ENCODE results near the gene SHOX.
"Not testable (repeated sequence)": the region's sequence is repeated elsewhere in the genome, so short reads cannot be mapped to it uniquely, and the experiment has no call there.

The SHOX gene

DNA sequence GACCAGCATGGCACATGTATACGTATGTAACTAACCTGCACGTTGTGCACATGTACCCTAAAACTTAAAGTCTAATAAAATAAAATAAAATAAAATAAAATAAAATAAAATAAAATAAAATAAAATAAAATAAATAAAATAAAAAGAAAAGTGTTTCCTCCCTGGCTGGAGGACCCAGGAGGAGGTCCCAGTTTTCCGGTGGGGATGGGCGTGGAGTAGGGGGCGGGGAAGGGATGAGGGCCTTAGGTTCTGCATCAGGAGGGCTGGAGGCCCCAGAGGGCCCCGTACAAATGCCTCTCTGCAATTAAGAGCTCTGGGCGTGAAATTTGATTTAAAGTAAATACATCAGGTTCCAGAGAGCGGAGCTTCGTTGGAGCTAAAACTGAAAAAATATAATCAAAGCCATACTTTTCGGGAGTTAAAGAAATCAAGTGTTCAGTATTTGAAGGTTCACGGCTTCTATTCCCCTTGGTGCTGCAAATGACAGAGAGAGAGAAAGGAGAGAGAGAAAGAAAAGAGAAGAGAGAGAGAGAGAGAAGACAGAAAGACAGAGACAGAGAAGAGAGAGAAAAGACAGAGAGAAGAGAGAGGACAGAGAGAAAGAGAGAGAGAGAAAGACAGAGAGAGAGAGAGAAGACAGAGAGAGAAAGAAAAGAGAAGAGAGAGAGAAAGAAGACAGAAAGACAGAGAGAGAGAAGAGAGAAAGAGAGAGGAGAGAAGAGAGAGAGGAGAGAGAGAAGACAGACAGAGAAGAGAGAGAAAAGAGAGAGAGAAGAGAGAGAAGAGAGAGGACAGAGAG, 8.7 kb upstream of the SHOX start:
- DNase-seq (ENCODE audit: low read depth) = no peak

DNA sequence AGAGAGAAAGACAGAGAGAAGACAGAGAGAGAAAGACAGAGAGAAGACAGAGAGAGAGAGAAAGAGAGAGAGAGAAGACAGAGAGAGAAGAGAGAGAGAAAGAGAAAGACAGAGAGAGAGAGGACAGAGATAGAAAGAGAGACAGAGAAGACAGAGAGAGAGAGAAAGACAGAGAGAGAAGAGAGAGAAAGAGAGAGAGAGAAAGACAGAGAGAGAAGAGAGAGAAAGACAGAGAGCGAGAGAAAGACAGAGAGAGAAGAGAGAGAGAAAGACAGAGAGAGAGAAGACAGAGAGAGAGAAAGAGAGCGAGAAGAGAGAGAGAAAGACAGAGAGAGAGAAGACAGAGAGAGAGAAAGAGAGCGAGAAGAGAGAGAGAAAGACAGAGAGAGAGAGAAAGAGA, 7.8 kb upstream of the SHOX start:
- DNase-seq (ENCODE audit: low read depth) = not testable (repeated sequence)

DNA sequence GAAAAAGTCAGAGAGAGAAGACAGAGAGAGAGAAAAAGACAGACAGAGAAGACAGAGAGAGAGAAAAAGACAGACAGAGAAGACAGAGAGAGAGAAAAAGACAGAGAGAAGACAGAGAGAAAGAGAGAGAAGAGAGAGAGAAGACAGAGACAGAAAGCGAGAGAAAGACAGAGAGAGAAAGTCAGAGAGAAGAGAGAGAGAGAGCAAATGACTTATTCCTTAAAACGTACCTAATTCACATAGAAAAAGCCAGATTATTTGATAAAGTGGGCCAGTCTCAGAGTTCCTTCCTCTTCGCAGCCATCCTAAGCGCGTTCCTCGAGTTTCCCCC, 7.4 kb upstream of the SHOX start:
- DNase-seq (ENCODE audit: low read depth) = no peak

DNA sequence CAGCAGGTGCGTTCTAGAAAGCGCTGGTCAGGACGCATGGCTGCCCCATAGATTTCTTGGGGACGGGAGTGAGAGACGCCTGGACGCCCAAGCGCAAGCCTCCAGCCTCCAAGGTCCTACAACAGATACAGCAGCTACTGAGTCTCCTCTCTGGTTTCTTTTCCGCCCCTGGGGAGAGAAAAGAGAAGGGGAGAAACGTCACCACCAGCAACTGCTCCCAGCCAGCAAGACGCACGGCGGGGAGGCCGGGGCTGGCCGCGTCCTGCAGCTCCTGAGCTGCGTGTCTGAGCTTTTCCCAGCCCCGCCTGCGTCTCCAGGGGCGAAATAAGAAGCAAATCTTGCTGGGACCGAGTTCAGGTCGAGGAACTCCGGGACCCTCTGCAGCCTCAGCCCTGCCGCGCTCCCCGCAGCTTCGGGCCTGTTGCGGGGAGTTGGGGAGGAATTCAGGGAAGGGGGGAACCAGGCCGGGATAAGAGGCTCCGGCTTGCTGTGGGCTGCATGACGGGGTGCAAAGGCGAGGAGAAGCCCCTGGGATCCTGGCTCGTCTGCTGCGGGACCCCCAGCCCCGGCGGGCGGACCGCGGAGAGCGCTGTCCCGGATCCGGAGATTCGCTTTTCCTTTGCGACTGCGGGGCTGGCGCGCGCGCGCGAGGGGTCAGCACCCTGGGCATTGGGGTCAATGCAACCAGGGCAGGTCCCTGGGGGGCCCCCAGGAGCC, 6.8 kb upstream of the SHOX start:
- no peak for DNase-seq (ENCODE audit: low read depth)

DNA sequence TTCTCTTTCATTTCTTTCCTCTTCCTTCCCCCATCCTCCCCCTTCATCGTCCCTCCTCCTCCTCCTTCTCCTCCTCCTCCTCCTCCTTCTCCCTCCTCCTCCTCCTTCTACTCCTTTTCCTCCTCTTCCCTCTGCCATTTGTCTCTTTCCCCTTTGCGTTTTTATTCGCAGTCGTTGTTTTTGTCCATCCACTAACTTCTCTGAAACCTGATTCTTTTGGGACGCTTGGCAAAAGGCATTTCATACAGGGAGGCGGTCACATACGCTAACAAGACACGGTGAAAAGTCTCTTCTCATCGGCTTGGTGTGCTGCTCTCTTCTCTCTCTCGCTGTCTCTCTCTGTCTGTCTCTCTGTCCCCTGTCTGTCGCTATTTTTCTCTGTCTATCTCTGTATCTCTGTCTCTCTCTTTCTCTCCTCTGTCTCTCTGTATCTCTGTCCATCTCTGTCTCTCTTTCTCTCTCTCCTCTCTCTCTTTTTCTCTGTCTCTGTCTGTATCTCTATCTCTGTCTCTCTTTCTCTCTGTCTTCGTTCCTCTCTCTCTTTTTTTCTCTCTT, 5.4 kb upstream of the SHOX start:
- DNase-seq (ENCODE audit: low read depth) = no peak

DNA sequence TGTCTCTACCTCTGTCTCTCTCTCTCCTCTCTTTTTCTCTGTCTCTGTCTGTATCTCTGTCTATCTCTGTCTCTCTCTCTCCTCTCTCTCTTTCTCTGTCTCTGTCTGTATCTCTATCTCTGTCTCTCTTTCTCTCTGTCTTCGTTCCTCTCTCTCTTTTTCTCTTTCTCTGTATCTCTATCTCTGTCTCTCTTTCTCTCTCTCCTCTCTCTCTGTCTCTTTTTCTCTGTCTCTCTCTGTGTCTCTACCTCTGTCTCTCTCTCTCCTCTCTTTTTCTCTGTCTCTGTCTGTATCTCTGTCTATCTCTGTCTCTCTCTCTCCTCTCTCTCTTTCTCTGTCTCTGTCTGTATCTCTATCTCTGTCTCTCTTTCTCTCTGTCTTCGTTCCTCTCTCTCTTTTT, 4.5 kb upstream of the SHOX start:
- not testable (repeated sequence) for DNase-seq (ENCODE audit: low read depth)

DNA sequence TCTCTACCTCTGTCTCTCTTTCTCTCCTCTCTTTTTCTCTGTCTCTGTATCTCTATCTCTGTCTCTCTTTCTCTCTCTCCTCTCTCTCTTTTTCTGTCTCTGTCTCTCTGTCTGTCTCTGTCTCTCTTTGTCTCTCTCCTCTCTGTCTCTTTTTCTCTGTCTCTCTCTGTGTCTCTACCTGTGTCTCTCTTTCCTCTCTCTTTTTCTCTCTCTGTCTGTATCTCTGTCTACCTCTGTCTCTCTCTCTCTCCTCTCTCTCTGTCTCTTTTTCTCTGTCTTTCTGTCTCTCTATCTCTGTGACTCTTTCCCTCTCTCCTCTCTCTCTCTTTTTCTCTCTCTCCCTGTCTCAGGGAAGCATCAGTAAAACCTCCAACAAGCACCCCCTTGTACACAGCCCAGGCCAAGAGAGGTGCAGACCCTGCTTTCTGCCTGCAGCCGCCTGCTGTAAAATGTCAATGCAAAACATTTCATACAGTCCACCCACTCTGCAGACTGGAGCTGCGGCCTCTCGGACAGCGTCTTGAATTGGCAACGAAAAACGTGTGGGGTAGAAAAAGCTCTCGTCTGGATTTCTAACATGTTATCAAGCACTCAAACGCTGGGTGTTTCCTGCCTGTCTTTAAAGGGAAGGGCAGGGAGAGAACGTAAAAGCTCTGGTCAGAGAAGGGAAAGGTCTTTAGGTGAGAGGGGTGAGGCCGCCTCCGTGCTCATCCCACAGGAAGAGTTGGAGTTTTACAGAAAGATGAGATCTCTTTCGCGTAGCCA, 3.7 kb upstream of the SHOX start:
- no peak for DNase-seq (ENCODE audit: low read depth)

DNA sequence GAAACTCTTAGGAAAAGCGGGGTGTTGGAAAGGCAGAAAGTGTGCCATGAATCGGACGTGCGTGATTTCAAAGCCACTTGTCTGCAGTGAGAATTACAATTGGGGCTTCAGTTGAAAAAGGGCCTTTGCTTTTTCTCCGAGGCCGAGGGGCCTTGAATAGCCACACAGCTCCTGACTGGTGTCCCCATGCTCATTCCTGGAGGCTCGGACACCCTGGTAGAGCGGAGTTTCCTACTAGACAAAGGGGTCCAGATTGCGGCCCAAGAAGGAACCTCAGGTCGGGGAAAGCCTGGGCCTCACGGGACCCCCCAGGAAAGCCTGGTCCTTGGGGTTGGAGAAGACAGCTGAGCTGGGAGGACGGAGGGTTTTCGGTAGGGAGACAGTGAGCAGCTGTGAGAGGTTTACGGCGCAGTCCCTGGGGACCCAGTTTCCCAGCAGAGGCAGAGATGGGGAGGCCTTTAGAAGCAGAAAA, 3.0 kb upstream of the SHOX start:
- no peak for DNase-seq (ENCODE audit: low read depth)

DNA sequence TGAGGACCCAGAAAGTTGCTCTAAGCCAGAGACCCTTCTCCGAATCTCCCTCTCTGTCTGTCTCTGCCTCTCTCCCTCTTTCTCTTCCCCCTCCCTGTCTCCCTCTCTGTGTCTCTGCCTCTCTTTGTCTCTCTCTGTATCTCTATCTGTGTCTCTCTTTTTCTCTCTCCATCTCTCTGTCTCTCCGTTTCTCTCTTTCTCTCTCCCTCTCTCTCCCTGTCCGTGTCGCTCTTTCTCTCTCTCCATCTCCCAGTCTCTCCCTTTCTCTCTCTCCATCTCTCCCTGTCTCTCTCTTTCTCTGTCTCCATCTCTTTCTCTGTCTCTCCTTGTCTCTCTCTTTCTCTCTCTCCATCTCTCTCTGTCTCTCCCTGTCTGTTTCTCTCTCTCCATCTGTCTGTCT, 2.6 kb upstream of the SHOX start:
- no peak for DNase-seq (ENCODE audit: low read depth)

DNA sequence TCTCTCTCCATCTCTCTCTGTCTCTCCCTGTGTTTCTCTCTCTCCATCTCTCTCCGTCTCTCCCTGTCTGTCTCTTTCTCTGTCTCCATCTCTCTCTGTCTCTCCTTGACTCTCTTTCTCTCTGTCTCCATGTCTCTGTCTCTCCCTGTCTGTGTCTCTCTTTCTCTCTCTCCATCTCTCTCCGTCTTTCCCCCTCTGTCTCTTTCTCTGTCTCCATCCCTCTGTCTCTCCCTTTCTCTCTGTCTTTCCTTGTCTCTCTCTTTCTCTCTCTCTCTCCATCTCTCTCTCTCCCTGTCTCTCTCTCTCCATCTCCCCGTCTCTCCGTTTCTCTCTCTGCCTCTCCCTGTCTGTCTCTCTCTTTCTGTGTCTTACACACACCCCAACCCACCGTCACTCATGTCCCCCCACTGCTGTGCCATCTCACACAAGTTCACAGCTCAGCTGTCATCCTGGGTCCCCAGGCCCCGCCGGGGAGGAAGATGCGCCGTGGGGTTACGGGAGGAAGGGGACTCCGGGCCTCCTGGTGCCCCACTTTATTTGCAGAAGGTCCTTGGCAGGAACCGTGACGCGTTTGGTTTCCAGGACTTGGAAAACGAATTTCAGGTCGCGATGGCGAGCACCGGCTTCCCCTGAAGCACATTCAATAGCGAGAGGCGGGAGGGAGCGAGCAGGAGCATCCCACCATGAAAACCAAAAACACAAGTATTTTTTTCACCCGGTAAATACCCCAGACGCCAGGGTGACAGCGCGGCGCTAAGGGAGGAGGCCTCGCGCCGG, 1.2 kb upstream of the SHOX start:
- no peak for DNase-seq (ENCODE audit: low read depth)

DNA sequence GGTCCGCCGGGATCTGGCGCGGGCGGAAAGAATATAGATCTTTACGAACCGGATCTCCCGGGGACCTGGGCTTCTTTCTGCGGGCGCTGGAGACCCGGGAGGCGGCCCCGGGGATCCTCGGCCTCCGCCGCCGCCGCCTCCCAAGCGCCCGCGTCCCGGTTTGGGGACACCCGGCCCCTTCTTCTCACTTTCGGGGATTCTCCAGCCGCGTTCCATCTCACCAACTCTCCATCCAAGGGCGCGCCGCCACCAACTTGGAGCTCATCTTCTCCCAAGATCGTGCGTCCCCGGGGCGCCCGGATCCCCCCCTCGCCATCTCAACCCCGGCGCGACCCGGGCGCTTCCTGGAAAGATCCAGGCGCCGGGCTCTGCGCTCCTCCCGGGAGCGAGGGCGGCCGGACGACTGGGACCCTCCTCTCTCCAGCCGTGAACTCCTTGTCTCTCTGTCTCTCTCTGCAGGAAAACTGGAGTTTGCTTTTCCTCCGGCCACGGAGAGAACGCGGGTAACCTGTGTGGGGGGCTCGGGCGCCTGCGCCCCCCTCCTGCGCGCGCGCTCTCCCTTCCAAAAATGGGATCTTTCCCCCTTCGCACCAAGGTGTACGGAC, 482 bp upstream of the SHOX start:
- no peak for DNase-seq (ENCODE audit: low read depth)

DNA sequence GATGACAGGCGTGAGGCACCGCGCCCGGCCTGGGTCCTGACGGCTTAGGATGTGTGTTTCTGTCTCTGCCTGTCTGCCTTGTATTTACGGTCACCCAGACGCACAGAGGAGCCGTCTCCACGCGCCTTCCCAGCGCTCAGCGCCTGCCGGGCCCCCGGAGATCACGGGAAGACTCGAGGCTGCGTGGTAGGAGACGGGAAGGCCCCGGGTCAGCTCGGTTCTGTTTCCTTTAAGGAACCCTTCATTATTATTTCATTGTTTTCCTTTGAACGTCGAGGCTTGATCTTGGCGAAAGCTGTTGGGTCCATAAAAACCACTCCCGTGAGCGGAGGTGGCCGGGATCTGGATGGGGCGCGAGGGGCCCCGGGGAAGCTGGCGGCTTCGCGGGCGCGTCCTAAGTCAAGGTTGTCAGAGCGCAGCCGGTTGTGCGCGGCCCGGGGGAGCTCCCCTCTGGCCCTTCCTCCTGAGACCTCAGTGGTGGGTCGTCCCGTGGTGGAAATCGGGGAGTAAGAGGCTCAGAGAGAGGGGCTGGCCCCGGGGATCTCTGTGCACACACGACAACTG, 1.3 kb downstream of the SHOX start:
- DNase-seq (ENCODE audit: low read depth) = no peak

DNA sequence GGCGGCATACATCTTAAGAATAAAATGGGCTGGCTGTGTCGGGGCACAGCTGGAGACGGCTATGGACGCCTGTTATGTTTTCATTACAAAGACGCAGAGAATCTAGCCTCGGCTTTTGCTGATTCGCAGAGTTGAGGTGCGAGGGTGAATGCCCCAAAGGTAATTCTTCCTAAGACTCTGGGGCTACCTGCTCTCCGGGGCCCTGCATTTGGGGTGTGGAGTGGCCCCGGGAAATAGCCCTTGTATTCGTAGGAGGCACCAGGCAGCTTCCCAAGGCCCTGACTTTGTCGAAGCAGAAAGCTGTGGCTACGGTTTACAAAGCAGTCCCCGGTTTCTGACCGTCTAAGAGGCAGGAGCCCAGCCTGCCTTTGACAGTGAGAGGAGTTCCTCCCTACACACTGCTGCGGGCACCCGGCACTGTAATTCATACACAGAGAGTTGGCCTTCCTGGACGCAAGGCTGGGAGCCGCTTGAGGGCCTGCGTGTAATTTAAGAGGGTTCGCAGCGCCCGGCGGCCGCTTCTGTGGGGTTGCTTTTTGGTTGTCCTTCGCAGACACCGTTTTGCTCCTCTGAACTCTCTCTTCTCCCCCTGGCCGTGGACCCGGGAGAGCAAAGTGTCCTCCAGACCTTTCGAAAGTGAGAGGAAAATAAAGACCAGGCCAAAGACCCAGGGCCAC, 1.9 kb downstream of the SHOX start:
- no peak for DNase-seq (ENCODE audit: low read depth)

DNA sequence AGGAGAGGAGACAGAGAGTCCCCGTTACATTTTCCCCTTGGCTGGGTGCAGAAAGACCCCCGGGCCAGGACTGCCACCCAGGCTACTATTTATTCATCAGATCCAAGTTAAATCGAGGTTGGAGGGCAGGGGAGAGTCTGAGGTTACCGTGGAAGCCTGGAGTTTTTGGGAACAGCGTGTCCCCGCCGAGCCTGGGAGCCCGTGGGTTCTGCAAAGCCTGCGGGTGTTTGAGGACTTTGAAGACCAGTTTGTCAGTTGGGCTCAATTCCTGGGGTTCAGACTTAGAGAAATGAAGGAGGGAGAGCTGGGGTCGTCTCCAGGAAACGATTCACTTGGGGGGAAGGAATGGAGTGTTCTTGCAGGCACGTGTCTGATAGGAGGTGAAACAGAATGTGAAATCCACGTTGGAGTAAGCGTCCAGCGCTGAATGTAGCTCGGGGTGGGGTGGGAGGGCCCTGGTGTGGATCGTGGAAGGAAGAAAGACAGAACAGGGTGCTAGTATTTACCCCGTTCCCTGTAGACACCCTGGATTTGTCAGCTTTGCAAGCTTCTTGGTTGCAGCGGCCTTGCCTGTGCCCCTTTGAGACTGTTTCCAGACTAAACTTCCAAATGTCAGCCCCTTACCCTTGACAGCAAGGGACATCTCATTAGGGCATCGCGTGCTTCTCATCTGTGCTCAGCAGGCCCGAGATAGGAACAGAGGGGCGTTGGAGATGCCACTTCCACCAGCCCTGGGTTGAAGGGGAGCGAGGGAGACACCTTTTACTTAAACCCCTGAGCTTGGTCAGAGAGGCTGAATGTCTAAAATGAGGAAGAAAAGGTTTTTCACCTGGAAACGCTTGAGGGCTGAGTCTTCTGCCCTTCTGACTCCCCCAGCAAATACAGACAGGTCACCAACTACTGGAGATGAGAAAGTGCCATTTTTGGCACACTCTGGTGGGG, 2.7 kb downstream of the SHOX start:
- no peak for DNase-seq (ENCODE audit: low read depth)

DNA sequence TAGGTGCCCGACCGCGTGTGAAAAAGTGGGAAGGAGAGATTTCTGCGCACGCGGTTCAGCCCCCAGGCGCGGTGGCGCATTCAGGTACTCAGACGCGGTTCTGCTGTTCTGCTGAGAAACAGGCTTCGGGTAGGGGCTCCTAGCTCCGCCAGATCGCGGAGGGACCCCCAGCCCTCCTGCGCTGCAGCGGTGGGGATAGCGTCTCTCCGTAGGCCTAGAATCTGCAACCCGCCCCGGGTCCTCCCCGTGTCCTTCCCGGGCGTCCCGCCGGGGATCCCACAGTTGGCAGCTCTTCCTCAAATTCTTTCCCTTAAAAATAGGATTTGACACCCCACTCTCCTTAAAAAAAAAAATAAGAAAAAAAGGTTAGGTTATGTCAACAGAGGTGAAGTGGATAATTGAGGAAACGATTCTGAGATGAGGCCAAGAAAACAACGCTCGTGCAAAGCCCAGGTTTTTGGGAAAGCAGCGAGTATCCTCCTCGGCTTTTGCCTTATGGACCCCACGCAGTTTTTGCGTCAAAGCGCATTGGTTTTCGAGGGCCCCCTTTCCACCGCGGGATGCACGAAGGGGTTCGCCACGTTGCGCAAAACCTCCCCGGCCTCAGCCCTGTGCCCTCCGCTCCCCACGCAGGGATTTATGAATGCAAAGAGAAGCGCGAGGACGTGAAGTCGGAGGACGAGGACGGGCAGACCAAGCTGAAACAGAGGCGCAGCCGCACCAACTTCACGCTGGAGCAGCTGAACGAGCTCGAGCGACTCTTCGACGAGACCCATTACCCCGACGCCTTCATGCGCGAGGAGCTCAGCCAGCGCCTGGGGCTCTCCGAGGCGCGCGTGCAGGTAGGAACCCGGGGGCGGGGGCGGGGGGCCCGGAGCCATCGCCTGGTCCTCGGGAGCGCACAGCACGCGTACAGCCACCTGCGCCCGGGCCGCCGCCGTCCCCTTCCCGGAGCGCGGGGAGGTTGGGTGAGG, 3.7 kb downstream of the SHOX start:
- no peak for DNase-seq (ENCODE audit: low read depth)

DNA sequence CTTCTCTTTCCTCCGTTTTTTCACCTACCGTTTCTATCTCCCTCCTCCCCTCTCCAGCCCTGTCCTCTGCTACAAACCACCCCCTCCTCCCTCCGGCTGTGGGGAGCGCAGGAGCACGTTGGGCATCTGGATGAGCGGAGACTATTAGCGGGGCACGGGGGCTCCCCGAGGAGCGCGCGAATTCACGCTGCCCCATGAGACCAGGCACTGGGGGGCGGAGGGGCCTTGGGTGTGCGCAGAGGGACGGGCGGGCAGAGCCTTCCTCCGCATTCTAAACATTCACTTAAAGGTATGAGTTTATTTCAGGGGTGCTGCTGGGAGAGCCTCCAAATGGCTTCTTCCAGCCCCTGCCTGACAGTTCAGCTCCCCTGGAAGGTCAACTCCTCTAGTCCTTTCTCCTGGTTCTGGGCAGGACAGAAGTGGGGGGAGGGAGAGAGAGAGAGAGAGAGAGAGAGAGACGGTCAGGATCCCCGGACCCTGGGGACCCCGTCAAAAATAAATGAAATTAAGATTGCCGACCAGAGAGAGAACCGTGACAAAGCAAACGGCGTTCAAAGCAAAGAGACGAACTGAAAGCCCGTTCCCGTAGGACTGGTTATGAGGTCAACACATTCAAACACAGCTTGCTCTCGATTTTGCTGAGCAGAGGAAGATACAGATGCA, 5.0 kb downstream of the SHOX start:
- no peak for DNase-seq (ENCODE audit: low read depth)

DNA sequence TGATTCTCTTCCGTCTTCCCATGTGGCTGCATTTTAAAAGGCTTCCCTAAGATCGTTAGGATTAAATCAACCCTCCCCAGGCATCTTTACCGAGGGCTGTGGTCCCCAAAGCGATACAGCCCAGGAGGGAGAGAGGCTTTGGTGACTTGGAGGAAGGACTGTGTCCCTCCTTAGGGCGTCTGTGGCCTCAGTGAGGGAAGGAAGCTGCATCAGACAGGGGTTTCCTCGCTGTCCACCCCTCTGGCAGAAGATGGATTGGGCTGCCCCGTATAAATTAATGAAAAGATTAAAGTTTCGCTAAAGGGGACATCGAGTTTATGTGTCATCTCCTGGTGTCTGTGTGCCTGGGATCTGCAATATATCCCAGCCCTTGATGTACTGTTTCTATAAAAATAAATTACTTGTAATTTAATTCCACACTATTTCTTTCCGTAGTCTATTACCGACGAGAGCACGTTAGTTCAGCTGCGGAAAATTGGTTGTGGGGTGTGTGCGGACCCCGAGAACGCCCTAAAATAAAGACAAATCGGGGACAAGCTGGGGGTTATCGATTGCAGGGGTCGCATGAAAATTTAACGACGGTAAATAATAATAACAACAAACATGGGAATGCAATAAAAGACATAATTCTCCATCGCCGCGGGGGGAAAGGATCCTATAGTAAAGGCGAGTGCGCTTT, 6.5 kb downstream of the SHOX start:
- no peak for DNase-seq (ENCODE audit: low read depth)
